IPS DF 19.7 (cell line): ENCODE results near the gene ZNF668.

Experiments used
- DNase-seq: peaks from one replicate; pipeline ENCODE4 v3.0.0-alpha.2; 2013; ENCODE audit warnings: low read depth, low spot score

ZNF668 gene

GRCh38 chr16:31073970-31074813 lies at the start of gene ZNF668, which contains the start of gene ZNF646:
Gene ZNF668, minus strand, starts transcription at chr16:31074240. Its CDS starts 9,781 bp downstream, at chr16:31064459.
Gene ZNF646, plus strand, starts transcription at chr16:31074422. Its CDS starts 1,903 bp downstream, at chr16:31076325.
- DNase-seq: peak; percentile 99

- DNase-seq: no peak
Measured at GRCh38 chr16:31120129-31120528, 46.1 kb upstream of the ZNF668 start.

- no peak for DNase-seq
Measured at GRCh38 chr16:31118223-31119155, 44.4 kb upstream of the ZNF668 start.

GRCh38 chr16:31117384-31118222 lies 43.6 kb upstream of the ZNF668 start, which contains the start of gene KAT8:
Gene KAT8, plus strand, starts transcription at chr16:31117664. Its CDS starts 18 bp downstream, at chr16:31117682.
- peak; percentile 88 for DNase-seq

GRCh38 chr16:31114468-31114867 lies 40.4 kb upstream of the ZNF668 start:
- no peak for DNase-seq

- no peak for DNase-seq
Measured at GRCh38 chr16:31113121-31114120, 39.4 kb upstream of the ZNF668 start.

GRCh38 chr16:31112711-31113110 lies 38.7 kb upstream of the ZNF668 start:
- no peak for DNase-seq

GRCh38 chr16:31111881-31112466 lies 37.9 kb upstream of the ZNF668 start:
- DNase-seq: no peak

GRCh38 chr16:31110106-31111034 lies 36.3 kb upstream of the ZNF668 start:
- no peak for DNase-seq

- DNase-seq: no peak
Measured at GRCh38 chr16:31109622-31110021, 35.6 kb upstream of the ZNF668 start.

- no peak for DNase-seq
Measured at GRCh38 chr16:31108794-31109558, 34.9 kb upstream of the ZNF668 start.

GRCh38 chr16:31108035-31108793 lies 34.2 kb upstream of the ZNF668 start, which contains the start of gene BCKDK:
Gene BCKDK, plus strand, starts transcription at chr16:31108386. Its CDS starts 838 bp downstream, at chr16:31109224.
- no peak for DNase-seq

- DNase-seq: no peak
Measured at GRCh38 chr16:31107465-31107867, 33.4 kb upstream of the ZNF668 start.

- DNase-seq: no peak
Measured at GRCh38 chr16:31106509-31107464, 32.7 kb upstream of the ZNF668 start.

- no peak for DNase-seq
Measured at GRCh38 chr16:31105677-31106213, 31.7 kb upstream of the ZNF668 start.
